HT-29 (cell line): ENCODE measurements around the gene SLC35F4. TPM values are rescaled to one million over a fixed set of nuclear protein-coding genes. Genes with fewer than 3 reads are reported as not detected.
"Not testable (repeated sequence)": the region's sequence is repeated elsewhere in the genome, so short reads cannot be mapped to it uniquely, and the experiment has no call there.

ENCODE experiments used
- DNase-seq: peaks from one replicate; pipeline ENCODE4 v3.0.0-alpha.2; 2015; ENCODE audit warnings: low spot score
- total RNA-seq: library from RNA; depleted of rRNA; stranded (reverse); fragments of >200 nt; shearing (Covaris generic); gene quantifications from 2 replicates; pipeline ENCODE4 v1.2.3, GENCODE V29; 2014

SLC35F4 gene
- total RNA-seq, 1 experiment from 2014 or later, result not detected

DNA sequence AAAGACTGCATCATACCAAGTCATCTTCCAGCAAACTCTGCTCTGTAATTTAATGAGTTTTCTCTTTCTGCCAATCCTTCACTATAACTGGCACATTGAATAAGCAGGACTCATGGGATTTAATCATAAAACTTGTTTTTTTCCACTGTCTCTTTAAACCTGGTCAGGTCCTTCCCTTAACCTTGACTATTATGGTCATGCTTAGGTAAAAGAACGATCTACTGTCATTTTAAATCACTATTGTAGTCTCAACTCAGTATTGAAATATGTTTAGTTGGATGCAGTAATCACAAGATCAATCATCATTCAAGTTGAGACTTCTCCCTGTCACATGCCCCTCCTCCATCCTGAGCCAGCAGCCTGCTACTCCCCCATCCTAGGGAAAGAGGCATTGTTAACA is 56.1 kb downstream of the SLC35F4 start:
- no peak for DNase-seq

- DNase-seq, result no peak
These were observed 68.7 kb downstream of the SLC35F4 start for GRCh38 chr14:57797160-57797559.

GRCh38 chr14:57796556-57796955 is 69.3 kb downstream of the SLC35F4 start:
- DNase-seq, result no peak

DNA sequence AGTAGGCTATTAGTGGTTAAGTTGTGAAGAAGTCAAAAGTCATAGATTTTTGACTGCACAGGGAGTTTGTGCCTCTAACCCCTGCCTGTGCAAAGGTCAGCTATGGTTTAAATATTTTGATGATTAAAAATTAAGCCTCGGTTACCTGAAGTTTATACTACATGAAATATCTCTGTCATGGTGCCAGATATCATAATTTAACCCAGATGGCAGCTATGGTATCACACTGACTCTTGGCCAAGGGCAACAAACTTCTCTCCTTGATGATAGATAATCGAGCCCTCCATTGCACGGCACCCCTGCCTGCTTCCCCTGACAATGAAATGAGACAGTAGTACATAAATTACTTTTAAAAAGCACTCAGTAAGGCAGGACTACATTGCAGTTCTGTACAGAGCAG is 80.8 kb downstream of the SLC35F4 start:
- DNase-seq, result no peak

- DNase-seq, result no peak
These were observed 94.1 kb downstream of the SLC35F4 start for GRCh38 chr14:57771801-57772200.

- DNase-seq, result no peak
These were observed 95.9 kb downstream of the SLC35F4 start for GRCh38 chr14:57769863-57770523.

GRCh38 chr14:57761800-57762199 is 104.1 kb downstream of the SLC35F4 start:
- DNase-seq, result no peak

- DNase-seq, result no peak
These were observed 105.0 kb downstream of the SLC35F4 start for GRCh38 chr14:57760896-57761295.

- DNase-seq, result no peak
These were observed 110.8 kb downstream of the SLC35F4 start for GRCh38 chr14:57755018-57755521.

DNA sequence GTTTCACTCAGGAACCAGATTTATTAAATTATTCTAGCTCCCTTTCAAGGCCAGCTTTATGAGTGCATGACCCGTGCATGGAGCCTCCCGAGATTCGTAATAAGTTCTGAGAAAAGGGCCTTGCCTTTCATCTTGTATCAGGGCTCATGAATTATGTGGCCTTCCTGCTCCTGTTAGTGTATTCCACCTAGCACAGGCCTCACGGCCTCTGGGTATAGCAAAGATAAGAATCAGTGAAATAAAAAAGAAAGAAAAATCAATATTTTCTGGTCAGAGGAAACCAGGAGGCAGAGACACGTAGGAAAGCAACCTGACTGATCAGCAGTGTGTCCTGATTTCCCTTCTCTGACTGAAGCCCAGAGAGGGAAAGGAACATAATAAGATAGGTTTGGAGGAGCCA is 111.4 kb downstream of the SLC35F4 start:
- peak; percentile 9 for DNase-seq

DNA sequence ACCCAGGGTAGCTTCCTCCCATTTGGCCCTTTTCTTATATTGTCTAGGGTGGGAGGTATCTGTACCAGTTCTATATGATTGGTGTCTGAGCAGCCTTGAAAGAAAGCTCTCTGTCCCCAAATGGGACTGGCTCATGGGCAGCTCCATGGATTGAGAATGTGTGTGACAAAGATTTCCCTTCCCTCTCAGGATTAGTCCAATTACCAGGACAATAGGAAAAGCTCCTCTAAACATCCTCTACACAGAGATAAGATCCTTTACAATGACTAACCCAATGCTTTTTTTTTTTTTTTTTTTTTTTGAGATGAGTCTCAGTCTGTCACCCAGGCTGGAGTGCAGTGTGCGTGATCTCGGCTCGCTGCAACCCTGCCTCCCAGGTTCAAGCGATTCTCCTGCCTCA is 112.1 kb downstream of the SLC35F4 start:
- DNase-seq, result no peak

DNA sequence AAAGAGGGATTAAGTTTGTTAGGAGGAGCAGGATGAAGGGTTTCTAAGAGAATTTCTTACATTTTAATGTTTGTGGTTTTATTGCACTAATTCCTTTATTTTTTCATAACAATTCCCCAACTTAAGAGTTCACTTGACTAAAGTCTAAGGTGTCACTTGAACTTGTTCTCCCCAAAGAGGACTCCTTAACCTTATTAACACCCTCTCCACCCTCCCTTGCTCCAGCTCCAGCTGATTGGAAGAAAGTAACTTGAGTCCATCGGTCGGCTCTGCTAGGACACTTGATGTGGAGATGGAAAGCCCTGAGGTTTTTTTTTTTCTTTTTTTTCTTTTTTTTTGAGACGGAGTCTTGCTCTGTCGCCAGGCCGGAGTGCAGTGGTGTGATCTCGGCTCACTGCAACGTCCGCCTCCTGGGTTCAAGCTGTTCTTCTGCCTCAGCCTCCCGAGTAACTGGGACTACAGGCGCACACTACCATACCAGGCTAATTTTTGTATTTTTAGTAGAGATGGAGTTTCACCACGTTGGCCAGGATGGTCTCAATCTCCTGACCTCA is 113.7 kb downstream of the SLC35F4 start:
- DNase-seq, result not testable (repeated sequence)

DNA sequence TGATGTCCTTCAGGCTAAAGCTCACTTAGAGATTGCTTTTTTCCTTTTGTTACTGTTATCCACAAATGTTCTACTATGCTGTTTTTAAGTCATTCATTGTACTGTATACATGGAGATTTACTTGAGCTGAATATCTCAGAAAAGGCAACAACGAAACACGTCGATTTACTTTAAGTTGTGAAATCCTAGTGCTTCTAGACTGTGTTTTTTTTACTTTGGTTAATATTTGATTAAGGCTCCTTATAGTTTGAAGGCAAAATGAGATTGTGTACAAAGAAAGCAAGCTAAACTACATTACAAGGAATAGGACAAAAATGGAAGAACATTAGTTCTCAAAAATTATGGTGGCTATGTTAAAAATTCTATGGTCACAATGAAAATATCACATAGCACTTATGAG is 114.5 kb downstream of the SLC35F4 start:
- no peak for DNase-seq

GRCh38 chr14:57749267-57749666 is 116.6 kb downstream of the SLC35F4 start:
- no peak for DNase-seq

- DNase-seq, result no peak
These were observed 117.6 kb downstream of the SLC35F4 start for GRCh38 chr14:57748279-57748678.

DNA sequence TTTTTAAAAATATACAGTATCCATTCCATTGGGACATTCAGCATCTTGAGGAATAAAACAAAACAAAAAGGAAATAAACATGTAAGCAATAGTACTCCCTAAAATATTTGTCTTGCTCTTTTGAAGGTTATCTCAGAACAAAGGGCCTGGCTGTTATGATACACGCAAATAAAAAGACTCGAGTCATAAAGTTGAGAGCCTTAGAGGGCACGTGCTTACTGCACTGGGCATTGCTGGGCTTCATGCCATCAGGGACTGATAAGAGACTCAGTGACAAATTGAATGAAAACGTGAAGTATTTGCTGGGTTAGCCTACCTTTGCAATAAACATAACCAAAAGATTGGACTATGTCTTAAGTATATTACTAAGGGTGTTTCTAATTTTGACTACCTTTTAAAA is 118.9 kb downstream of the SLC35F4 start:
- DNase-seq, result peak; percentile 22

- no peak for DNase-seq
These were observed 119.3 kb downstream of the SLC35F4 start for GRCh38 chr14:57746563-57746962.

DNA sequence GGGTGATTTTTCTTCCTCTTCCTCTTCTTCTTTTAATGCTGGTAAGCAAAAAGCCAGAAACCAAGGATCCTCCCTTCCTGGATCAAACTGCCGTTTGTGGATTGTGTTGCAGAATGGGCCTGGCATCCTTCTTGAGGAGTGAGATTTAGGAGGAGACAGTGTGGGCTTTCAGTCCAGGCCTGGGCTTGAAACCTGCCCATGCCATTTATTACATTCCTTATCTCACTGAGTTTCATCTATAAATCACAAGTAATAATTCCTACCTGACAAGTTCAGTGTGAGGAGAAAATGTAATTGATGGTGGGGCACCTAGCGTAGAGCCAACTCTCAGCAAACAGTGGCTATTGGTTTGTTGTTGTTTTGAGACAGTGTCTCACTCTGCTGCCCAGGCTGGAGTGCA is 126.4 kb downstream of the SLC35F4 start:
- no peak for DNase-seq

DNA sequence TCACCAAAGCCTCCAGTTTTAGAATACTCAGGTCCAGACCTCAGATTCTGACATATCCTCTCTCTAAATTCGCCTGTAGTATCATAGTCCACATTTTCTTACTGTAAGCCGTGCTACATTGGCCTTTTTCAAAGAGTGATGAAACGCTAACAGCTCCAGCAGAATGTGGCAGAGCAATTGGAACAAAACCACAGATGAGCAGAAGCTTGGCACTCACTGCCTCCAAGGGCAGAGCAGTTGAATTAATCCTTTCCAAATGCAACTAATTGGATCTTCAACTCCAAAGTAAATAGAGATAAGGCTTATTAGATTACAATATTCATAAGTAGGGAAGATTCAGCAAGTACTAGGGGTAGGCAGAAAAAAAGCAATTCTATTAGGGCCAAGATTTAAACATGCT is 128.3 kb downstream of the SLC35F4 start:
- DNase-seq, result no peak

GRCh38 chr14:57736391-57736790 is 129.5 kb downstream of the SLC35F4 start:
- DNase-seq, result no peak

- DNase-seq, result no peak
These were observed 130.6 kb downstream of the SLC35F4 start for GRCh38 chr14:57735276-57735675.

- peak; percentile 12 for DNase-seq
These were observed 133.2 kb downstream of the SLC35F4 start for GRCh38 chr14:57732463-57733285.
